Motor neuron (in vitro differentiated cells): ENCODE measurements around the gene TCF20. TPM values are rescaled to one million over a fixed set of nuclear protein-coding genes. Genes with fewer than 3 reads are reported as not detected.

Experiments used
- ATAC-seq, 8 experiments: fragments of 200-7000 bp; cut with Tn5 transposase; replicated peaks in 6 of 8; 2 replicates each; pipeline ENCODE4 v1.8.0; 2021; ENCODE audit warnings: mild to moderate bottlenecking in 8 of 8, moderate library complexity in 8 of 8
- H3K27ac ChIP-seq, 2 donors: fragments of 250-450 bp; sonication (Bioruptor Pico); 2 replicates each; pipeline ENCODE4 v1.9.0; 2021; ENCODE audit warnings: antibody characterized with exemption in 2 of 2, mild to moderate bottlenecking in 2 of 2, moderate library complexity in 1 of 2
- H3K4me1 ChIP-seq, 2 donors: fragments of 250-450 bp; sonication (Bioruptor Pico); replicated peaks in 1 of 2; 2 replicates each; pipeline ENCODE4 v1.6.1; 2021; ENCODE audit warnings: antibody characterized with exemption in 2 of 2, mild to moderate bottlenecking in 2 of 2, moderate library complexity in 1 of 2
- H3K4me3 ChIP-seq, 5 donors: fragments of 250-450 bp; sonication (Bioruptor Pico); 2 replicates each; pipeline ENCODE4 v1.9.0; 2021; ENCODE audit warnings: antibody characterized with exemption in 5 of 5, mild to moderate bottlenecking in 5 of 5, moderate library complexity in 4 of 5
- WGBS, 10 experiments: fragments of 450-650 bp; shearing (Covaris generic); methylation state at CpG; one replicate each; pipeline ENCODE4 v1.0.0; 2022; 5-methylcytosine and 5-hydroxymethylcytosine counted together
- in situ Hi-C, 9 experiments: fragments of 400-800 bp; cut with MboI; loops; one replicate each; pipeline ENCODE4 v1.15.0; 2021; ENCODE audit warnings: low sequenced_read_pairs in 9 of 9, low pct_unique_long_range_greater_than_20kb in 2 of 9; ENCODE audit not compliant: unreplicated experiment in 9 of 9
- total RNA-seq, 8 experiments: library from RNA; unstranded; fragments of 300-600 nt; gene quantifications; 2 replicates each; pipeline versions ENCODE4 v1.2.3 to v1.2.4, GENCODE V29; 2022

Gene TCF20
- total RNA-seq, 8 experiments from 2014 or later: 27.1 to 46.3 (median 42.1) TPM

DNA sequence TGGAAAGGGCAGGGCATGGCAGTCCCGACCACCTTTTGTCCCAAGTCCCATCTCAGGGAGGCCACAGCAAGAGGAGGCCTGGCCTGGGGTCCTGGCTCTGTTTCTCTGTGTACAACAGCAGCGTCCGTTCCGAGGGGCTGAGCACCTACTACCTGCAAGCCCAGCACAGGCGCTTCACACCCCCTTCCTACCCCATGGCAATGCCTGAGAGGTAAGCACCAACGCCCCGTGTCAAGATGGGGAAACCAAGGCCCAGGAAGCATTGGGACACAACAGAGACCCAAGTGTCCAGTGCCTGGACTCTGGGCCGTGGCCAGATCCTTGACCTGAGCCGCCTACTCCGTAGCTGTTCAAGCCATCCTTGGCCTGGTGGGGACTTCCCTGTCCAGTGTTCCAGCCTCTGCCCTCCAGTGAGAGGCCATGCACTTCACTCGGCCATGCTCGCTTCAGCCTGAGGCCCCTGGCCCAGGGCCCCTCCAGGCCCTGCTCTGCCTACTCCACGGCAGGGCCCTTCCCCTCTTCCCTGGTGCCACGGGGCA, 14.3 kb upstream of the TCF20 start:
- in situ Hi-C loops: loop anchor here in 3 of 9 experiments (25.0 kb wide), 1 partner anchor 153 kb away; the partner anchor contains the start of gene NFAM1 (in 3 of the 3)
- 80 to 100% (median 88%) methylated on average over 1 to 2 of the region's 14 CpGs; no CpG with 5 or more reads in 4 of the 10 experiments for WGBS, 10 experiments

DNA sequence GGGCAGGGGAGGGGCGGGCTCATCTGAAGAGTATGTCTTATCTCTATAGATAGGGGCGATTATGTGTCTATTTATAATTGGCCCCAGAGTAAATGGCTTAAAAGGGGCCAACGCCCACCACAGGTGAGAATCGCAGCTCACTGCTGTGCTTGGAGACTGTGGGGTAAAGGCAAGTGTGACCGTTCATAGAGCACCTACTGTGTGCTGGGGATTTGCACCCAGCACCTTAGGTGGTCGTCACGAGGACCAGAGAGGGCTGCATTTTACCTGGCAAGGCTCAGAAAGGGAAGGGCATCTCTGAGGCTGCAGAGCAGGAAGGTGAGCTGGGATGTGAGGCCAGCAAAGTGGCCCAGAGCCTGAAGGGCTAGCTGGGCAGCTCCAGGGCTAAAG, 13.7 kb upstream of the TCF20 start:
- peak overlapping the region; percentile 91 to 92 for H3K27ac ChIP-seq
- peak overlapping the region; percentile 30 to 51 (median 46) for H3K4me3 ChIP-seq
- peaks cover 40 to 45% of the 10 kb centered on the region in 2 donors for H3K4me1 ChIP-seq
- in situ Hi-C loops: loop anchor here in 3 of 9 experiments (25.0 kb wide), 1 partner anchor 153 kb away; the partner anchor contains the start of gene NFAM1 (in 3 of the 3)
- no peak for ATAC-seq
- WGBS, 10 experiments: 60% methylated on average over 1 of the region's 7 CpGs; no CpG with 5 or more reads in 9 of the 10 experiments

More for the DNA sequence above, 14.3 kb upstream of the TCF20 start:
- H3K4me3 ChIP-seq: no peak overlapping the region
- peak overlapping the region; percentile 91 to 92 for H3K27ac ChIP-seq
- no peak for ATAC-seq
- peaks cover 41 to 47% of the 10 kb centered on the region in 2 donors for H3K4me1 ChIP-seq

DNA sequence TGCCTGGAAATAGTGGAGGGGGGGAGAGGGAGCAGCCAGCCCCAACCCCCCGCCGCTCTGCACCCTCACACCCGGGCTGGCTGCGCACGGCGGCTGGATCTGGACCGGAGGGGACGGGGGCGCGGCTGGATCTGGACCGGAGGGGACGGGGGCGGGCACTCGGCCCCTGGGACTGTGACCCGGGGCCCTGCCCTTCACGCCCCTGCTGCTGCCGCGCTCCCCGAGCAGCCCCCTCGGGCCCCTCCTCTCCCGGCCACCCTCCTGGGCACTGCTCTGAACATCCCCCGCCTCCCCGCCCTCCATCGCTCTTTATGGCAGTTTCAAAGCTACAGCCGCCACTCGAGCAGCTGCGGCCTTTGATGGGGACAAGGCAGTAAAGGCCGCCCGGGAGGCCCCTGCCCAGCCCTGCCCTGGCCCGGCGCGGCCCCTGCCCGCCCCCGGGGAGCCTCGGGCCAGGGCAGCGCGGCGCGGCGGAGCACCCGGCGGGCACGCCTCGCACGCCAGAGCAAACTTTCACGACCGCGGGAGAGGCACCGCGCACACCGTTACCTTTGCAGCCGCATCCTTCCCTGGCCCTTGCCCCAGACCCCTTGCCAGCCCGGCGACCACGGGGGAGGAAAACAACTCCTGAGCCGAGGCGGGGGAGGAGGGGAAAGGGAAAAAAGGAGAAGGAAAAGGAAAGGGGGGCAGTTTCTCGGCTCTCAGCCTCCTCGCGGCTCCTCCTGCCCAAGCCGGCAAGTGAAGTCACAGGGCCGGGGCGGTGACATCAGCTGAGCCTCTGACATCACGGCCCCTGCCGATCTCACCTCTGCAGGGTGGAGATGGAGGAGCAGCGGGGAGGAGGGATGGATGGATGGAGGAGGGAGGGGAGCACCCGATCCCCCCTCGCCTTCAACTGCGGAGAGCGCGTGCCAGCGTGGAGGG, 13.1 kb upstream of the TCF20 start:
- H3K4me3 ChIP-seq: peak overlapping the region; percentile 30 to 51 (median 46)
- in situ Hi-C loops: loop anchor here in 3 of 9 experiments (25.0 kb wide), 1 partner anchor 154 kb away; the partner anchor contains the start of gene NFAM1 (in 3 of the 3)
- 3% methylated on average over 6 of the region's 72 CpGs; no CpG with 5 or more reads in 9 of the 10 experiments for WGBS, 10 experiments
- peak overlapping the region; percentile 91 to 92 for H3K27ac ChIP-seq
- peak; percentile 41 to 81 (median 76) for ATAC-seq
- peaks cover 42 to 46% of the 10 kb centered on the region in 2 donors for H3K4me1 ChIP-seq

DNA sequence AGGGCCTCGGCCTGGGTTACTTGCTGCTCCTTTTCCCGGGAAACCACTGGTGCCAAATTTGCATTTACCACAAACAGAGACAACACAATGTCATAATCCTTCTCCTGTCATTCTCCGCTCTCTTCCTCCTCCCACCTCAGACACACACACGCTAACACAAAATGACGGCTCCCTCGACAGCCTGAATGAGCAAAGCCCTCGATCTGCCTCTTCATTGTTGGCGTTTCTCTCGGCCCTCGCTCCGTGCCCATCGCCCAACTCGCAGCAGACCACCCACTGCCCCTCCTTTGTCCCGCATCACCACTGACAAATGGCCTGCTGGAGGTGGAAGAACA, 12.5 kb upstream of the TCF20 start:
- Histone ChIP-seq H3K4me3 (peak overlapping the region; percentile 30 to 51 (median 46)), H3K27ac (peak overlapping the region; percentile 91 to 92), H3K4me1 (peaks cover 47 to 49% of the 10 kb centered on the region in 2 donors)
- ATAC-seq: peak in 5 of 8 experiments; percentile 51 to 77 (median 54)
- in situ Hi-C loops: loop anchor here in 3 of 9 experiments (25.0 kb wide), 1 partner anchor 154 kb away; the partner anchor contains the start of gene NFAM1 (in 3 of the 3)
- WGBS, 10 experiments: 0 to 12% (median 0%) methylated on average over 1 to 8 of the region's 14 CpGs; no CpG with 5 or more reads in 3 of the 10 experiments

DNA sequence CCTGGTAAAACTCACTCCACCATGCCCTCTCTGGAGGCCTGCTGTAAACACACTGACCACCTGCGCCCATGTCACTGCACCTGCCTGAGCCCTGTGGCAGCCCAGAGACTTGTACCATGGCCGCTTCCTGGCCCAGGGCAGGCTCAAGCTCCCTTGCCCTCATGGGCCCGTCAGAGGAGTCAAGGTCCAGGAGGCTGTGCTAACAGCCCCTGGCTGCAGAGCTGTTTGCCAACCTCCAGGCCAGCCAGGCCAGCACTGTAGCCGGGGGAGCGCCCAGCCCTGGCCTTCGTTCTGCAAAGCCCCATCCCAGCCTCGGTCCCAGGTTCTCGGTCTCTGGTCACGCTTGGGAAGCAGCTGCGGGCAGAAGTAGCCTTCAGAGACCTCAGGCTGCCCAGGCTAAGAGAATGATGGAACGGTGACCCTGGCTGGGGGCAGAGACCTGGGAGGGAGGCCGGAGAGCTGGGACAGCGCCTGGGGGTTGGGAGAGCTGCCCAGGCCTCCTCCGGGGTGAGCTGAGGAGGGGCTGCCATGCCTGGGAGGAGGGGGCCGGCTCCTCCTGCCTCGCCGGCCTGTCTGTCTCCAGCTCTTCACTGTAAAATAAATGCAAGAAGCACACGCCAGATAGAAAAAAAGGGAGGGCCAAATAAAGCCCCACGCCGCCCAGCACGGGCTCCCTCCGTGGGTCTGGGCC, 11.9 kb upstream of the TCF20 start:
- ATAC-seq: peak in 2 of 8 experiments; percentile 6 to 7

DNA sequence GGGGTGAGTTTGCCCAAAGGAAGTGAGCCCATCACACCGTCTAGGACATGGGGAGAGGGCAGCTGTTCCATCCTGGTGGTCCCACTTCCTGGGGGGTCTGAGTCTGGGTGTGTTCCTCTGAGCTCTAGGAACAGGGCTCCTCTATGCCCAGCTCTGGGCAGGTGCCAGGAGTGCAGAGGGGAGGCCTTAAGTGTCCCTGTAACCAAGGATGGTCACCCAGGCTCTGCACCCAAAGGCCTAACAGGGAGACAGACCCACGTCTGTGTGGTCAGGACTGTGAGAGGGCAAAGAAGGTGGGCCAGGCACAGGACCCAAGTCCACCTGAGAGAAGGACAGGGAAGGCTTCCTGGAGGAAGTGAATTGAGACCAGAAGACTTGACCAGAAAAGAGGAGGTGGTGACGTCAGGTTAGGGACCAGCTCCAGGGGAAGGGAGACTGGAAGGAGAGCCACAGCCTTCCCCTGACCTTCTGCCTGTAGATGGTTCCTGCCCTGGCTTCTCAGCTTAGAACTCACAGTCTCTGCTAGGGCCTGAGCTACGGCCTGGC, 11.3 kb upstream of the TCF20 start:
- no peak for ATAC-seq
- H3K27ac ChIP-seq: peak overlapping the region; percentile 91 to 92
- H3K4me1 ChIP-seq: peaks cover 47 to 49% of the 10 kb centered on the region in 2 donors
- H3K4me3 ChIP-seq: peak overlapping the region in 3 of 5 donors; percentile 46 to 51 (median 48)
- WGBS, 10 experiments: 92 to 100% (median 100%) methylated on average over 1 to 2 of the region's 4 CpGs; no CpG with 5 or more reads in 7 of the 10 experiments
- in situ Hi-C loops: loop anchor here in 3 of 9 experiments (25.0 kb wide), 1 partner anchor 156 kb away; the partner anchor contains the start of gene NFAM1 (in 3 of the 3)

More for the DNA sequence above, 11.9 kb upstream of the TCF20 start:
- in situ Hi-C loops: loop anchor here in 3 of 9 experiments (25.0 kb wide), 1 partner anchor 155 kb away; the partner anchor contains the start of gene NFAM1 (in 3 of the 3)
- 0 to 94% (median 14%) methylated on average over 1 to 11 of the region's 22 CpGs; no CpG with 5 or more reads in 4 of the 10 experiments for WGBS, 10 experiments
- Histone ChIP-seq H3K4me1 (peaks cover 47 to 49% of the 10 kb centered on the region in 2 donors), H3K4me3 (peak overlapping the region; percentile 30 to 51 (median 46)), H3K27ac (peak overlapping the region; percentile 91 to 92)

DNA sequence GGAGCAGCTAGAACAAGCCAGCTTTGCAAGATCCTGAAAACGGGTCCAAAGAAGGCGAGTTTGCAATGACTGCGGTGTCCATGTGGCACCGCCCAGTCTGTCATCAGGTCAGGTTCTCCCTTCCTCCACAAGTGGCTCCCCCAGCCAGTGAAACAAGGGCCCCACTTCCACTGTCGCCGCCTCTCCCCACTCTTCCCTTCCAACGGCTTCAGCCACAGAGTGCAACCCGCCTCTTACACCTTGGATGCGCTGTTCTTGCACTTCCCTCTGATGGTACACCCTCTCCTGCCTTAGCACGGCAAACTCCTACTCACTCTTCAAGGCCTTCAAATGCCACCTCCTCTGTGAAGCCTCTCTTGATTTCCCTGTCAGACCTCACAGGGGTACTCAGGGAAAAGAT, 10.8 kb upstream of the TCF20 start:
- 80 to 100% (median 95%) methylated on average over 1 to 5 of the region's 10 CpGs; no CpG with 5 or more reads in 1 of the 10 experiments for WGBS, 10 experiments
- in situ Hi-C loops: loop anchor here in 3 of 9 experiments (25.0 kb wide), 1 partner anchor 156 kb away; the partner anchor contains the start of gene NFAM1 (in 3 of the 3)
- Histone ChIP-seq H3K4me1 (peaks cover 48 to 49% of the 10 kb centered on the region in 2 donors), H3K4me3 (no peak overlapping the region), H3K27ac (peak overlapping the region in 1 of 2 donors; percentile 91)
- ATAC-seq: no peak

DNA sequence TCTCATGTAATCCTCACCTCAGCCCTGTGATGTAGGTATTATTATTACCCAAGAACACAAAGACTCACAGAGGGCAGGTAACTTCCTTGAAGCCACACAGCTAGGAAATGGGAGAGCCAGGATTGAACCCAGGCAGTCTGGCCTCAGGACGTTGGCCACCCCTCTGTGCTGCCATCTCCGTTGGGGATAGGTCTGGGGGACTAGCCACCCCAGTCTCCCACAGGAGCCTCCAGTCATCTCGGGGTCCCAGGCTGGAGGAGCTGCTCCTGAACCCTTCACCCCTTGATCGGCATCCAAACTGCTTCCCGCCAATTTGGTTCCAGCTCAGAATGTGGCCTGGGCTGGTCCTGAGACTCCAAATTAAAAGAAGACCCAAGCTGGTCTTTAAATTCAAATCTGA, 10.4 kb upstream of the TCF20 start:
- ATAC-seq: no peak
- H3K4me3 ChIP-seq: no peak overlapping the region
- in situ Hi-C loops: loop anchor here in 3 of 9 experiments (25.0 kb wide), 1 partner anchor 156 kb away; the partner anchor contains the start of gene NFAM1 (in 3 of the 3)
- H3K27ac ChIP-seq: no peak overlapping the region
- peaks cover 50 to 52% of the 10 kb centered on the region in 2 donors for H3K4me1 ChIP-seq
- WGBS, 10 experiments: 0 to 100% (median 83%) methylated on average over 1 to 3 of the region's 5 CpGs; no CpG with 5 or more reads in 4 of the 10 experiments

DNA sequence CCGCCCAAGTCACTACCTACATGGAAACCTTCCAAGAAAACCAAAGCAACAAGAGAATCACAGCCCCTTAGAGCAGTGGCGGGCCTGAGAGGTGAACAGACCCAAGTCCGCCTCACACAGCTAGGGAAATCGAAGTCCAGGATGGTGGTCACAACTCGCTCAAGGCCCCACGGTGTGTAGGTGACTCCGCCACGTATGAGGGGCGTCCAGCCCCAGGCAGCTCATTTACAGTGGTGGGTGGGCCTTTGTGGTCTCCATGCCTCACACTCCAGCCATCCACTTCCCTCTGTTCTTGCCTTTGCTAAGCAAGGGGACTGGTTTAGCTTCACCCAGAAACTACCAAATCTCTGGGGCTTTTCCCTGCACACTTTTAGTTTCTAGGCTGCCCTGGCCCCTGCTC, 9.7 kb upstream of the TCF20 start:
- H3K27ac ChIP-seq: no peak overlapping the region
- no peak overlapping the region for H3K4me3 ChIP-seq
- 83 to 100% (median 95%) methylated on average over 2 to 5 of the region's 9 CpGs; no CpG with 5 or more reads in 6 of the 10 experiments for WGBS, 10 experiments
- no peak for ATAC-seq
- in situ Hi-C loops: loop anchor here in 3 of 9 experiments (25.0 kb wide), 1 partner anchor 157 kb away; the partner anchor contains the start of gene NFAM1 (in 3 of the 3)
- peaks cover 54 to 57% of the 10 kb centered on the region in 2 donors for H3K4me1 ChIP-seq

DNA sequence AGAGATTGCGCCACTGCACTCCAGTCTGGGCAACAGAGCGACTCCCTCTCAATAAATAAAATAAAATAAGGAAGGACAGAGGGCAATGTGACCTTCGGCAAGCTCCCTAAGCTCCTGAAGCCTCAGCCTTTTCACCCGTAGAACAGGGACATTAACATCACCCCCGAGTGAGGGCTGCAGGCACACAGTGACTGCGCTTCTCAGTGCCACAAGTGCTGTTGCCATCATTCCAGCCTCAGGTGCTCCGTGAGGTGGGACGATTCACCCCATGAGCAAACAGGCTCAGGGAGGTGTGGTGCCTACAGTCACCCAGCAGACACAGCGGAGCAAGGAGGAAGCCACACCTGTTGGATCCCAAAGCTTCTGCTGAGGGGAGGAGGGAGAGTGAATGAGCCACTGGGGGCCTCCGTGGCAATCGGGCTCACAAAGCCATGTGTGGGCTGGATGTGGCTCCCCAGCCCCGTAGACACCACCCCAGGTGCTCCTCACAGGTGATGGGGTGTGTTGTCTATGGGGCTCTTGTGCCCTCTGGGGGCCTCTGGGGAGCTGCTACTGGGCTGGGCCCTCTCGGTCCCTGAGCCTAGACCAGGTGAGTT, 9.1 kb upstream of the TCF20 start:
- Histone ChIP-seq H3K27ac (no peak overlapping the region), H3K4me3 (no peak overlapping the region), H3K4me1 (peaks cover 53 to 55% of the 10 kb centered on the region in 2 donors)
- ATAC-seq: no peak
- 80 to 100% (median 86%) methylated on average over 1 to 10 of the region's 13 CpGs; no CpG with 5 or more reads in 2 of the 10 experiments for WGBS, 10 experiments
- in situ Hi-C loops: loop anchor here in 3 of 9 experiments (25.0 kb wide), 1 partner anchor 158 kb away; the partner anchor contains the start of gene NFAM1 (in 3 of the 3)
